IMR-90 (cell line): ENCODE results near the gene CRYGN. TPM values are rescaled to one million over a fixed set of nuclear protein-coding genes. Genes with fewer than 3 reads are reported as not detected.

ENCODE experiments used
- ATAC-seq: fragments of 200-7000 bp; cut with Tn5 transposase; 2 replicates; pipeline ENCODE4 v1.9.1; 2020; ENCODE audit warnings: low read depth, mild to moderate bottlenecking, moderate library complexity
- Bru-seq: library from RNA; stranded (reverse); fragments of 400-500 nt; gene quantifications from one replicate; lab custom pipeline; 2021; lab: Mats Ljungman, UMichigan
- BruChase-seq, 2 experiments: library from RNA; stranded (reverse); fragments of 400-500 nt; gene quantifications; one replicate each; lab custom pipeline; 2021; lab: Mats Ljungman, UMichigan
- BruUV-seq: library from RNA; stranded (reverse); fragments of 400-500 nt; replicated peaks from 2 replicates; lab custom pipeline; 2021; lab: Mats Ljungman, UMichigan
- CTCF ChIA-PET: fragments of 300-600 bp; formaldehyde crosslinking; extraction: SDS; loops from one replicate; lab custom pipeline; 2021; ENCODE audit warnings: antibody characterized with exemption; lab: Yijun Ruan, JAX
- POLR2A ChIA-PET: fragments of 300-600 bp; sonication (Branson Sonifier 250); formaldehyde crosslinking; loops from one replicate; lab custom pipeline; 2022; ENCODE audit warnings: antibody characterized with exemption; ENCODE audit not compliant: unreplicated experiment; lab: Charles Lee
- DNase-seq: peaks from one replicate; pipeline ENCODE4 v3.0.0; 2013
- H2AFZ ChIP-seq: replicated peaks from 2 replicates; pipeline ENCODE3; 2013; ENCODE audit warnings: low read length, mild to moderate bottlenecking; ENCODE audit not compliant: poor library complexity
- H2AK5ac ChIP-seq: 2 replicates; pipeline ENCODE4 v1.6.1; 2013; ENCODE audit warnings: low read depth, low read length, inconsistent platforms
- H2AK9ac ChIP-seq: replicated peaks from 2 replicates; pipeline ENCODE3; 2013; ENCODE audit warnings: mild to moderate bottlenecking, low read depth, low read length, moderate library complexity; ENCODE audit not compliant: poor library complexity
- H2BK120ac ChIP-seq: 2 replicates; pipeline ENCODE4 v1.6.1; 2013; ENCODE audit warnings: low read depth, low read length, inconsistent platforms
- H2BK15ac ChIP-seq: 3 replicates; pipeline ENCODE4 v1.6.1; 2013; ENCODE audit warnings: low read depth, low read length, inconsistent platforms
- H2BK20ac ChIP-seq: 2 replicates; pipeline ENCODE4 v1.6.1; 2013; ENCODE audit warnings: low read depth, mild to moderate bottlenecking, inconsistent platforms, low read length, moderate library complexity
- H2BK5ac ChIP-seq: 2 replicates; pipeline ENCODE4 v1.6.1; 2013; ENCODE audit warnings: mild to moderate bottlenecking, low read depth, low read length, inconsistent platforms; ENCODE audit not compliant: poor library complexity, severe bottlenecking
- H3K14ac ChIP-seq: replicated peaks from 2 replicates; pipeline ENCODE4 v1.6.1; 2013; ENCODE audit warnings: low read depth, low read length, inconsistent platforms
- H3K18ac ChIP-seq: 2 replicates; pipeline ENCODE4 v1.6.1; 2013; ENCODE audit warnings: low read depth, low read length, control low read depth
- H3K23ac ChIP-seq: 2 replicates; pipeline ENCODE4 v1.6.1; 2013; ENCODE audit warnings: low read depth, low read length, inconsistent platforms
- H3K27ac ChIP-seq: 2 replicates; pipeline ENCODE4 v1.5.1; 2013; ENCODE audit warnings: mild to moderate bottlenecking, control low read depth, low read length; ENCODE audit not compliant: insufficient read depth
- H3K27me3 ChIP-seq: 2 replicates; pipeline ENCODE4 v1.6.1; 2013; ENCODE audit warnings: low read length; ENCODE audit not compliant: control insufficient read depth, insufficient read depth
- H3K36me3 ChIP-seq: 2 replicates; pipeline ENCODE4 v1.6.1; 2013; ENCODE audit warnings: low read length, mixed read lengths; ENCODE audit not compliant: control insufficient read depth, insufficient read depth
- H3K4ac ChIP-seq: 2 replicates; pipeline ENCODE4 v1.6.1; 2013; ENCODE audit warnings: low read depth, low read length, inconsistent platforms
- H3K4me1 ChIP-seq: 2 replicates; pipeline ENCODE4 v1.6.1; 2013; ENCODE audit warnings: low read length, mixed read lengths; ENCODE audit not compliant: control insufficient read depth, insufficient read depth
- H3K4me2 ChIP-seq: 2 replicates; pipeline ENCODE4 v1.6.1; 2013; ENCODE audit warnings: low read depth, mild to moderate bottlenecking, control low read depth, low read length, moderate library complexity
- H3K4me3 ChIP-seq: 2 replicates; pipeline ENCODE4 v1.5.1; 2013; ENCODE audit warnings: low read depth, mild to moderate bottlenecking, control low read depth, low read length, moderate library complexity; ENCODE audit not compliant: insufficient read depth
- H3K56ac ChIP-seq: 2 replicates; pipeline ENCODE4 v1.6.1; 2013; ENCODE audit warnings: low read length, inconsistent platforms; ENCODE audit not compliant: insufficient read depth; ENCODE audit errors: extremely low read depth
- H3K79me1 ChIP-seq, 2 experiments: 2 replicates each; pipeline ENCODE4 v1.6.1; 2013; ENCODE audit warnings: low read length in 2 of 2, inconsistent platforms in 1 of 2, low read depth in 1 of 2
- H3K9ac ChIP-seq: 2 replicates; pipeline ENCODE4 v1.6.1; 2013; ENCODE audit warnings: low read depth, low read length, control low read depth
- H3K9me1 ChIP-seq: 2 replicates; pipeline ENCODE4 v1.6.1; 2013; ENCODE audit warnings: low read length, inconsistent platforms; ENCODE audit not compliant: insufficient read depth
- H3K9me3 ChIP-seq: 2 replicates; pipeline ENCODE4 v1.6.1; 2013; ENCODE audit warnings: low read length; ENCODE audit not compliant: control insufficient read depth, insufficient read depth
- H4K20me1 ChIP-seq: 2 replicates; pipeline ENCODE4 v1.6.1; 2013; ENCODE audit warnings: low read length, inconsistent platforms; ENCODE audit not compliant: insufficient read depth
- H4K5ac ChIP-seq: 2 replicates; pipeline ENCODE4 v1.6.1; 2013; ENCODE audit warnings: mild to moderate bottlenecking, low read depth, low read length, control low read depth
- H4K8ac ChIP-seq, 2 experiments: 2 replicates each; pipeline ENCODE4 v1.6.1; 2013; ENCODE audit warnings: low read depth in 2 of 2, low read length in 2 of 2, control low read depth in 1 of 2, inconsistent platforms in 1 of 2
- H4K91ac ChIP-seq: 2 replicates; pipeline ENCODE4 v1.6.1; 2013; ENCODE audit warnings: low read depth, low read length, inconsistent platforms; ENCODE audit not compliant: insufficient read depth
- ELK1 ChIP-seq: fragments of 150-350 bp; IDR thresholded peaks from 2 replicates; pipeline ENCODE4 v1.6.1; 2016; ENCODE audit warnings: low read depth, mild to moderate bottlenecking, low read length, moderate library complexity, borderline replicate concordance
- WGBS, 2 experiments: methylation state at CpG; one replicate each; pipeline versions ENCODE4 v1.1.5 to v1.1.7; 2013; ENCODE audit warnings: missing lambda C conversion rate in 2 of 2; ENCODE audit not compliant: insufficient read length in 1 of 2; ENCODE audit errors: extremely low coverage in 2 of 2; 5-methylcytosine and 5-hydroxymethylcytosine counted together
- dilution Hi-C: fragments of 300-500 bp; cut with HindIII; formaldehyde crosslinking; loops from one replicate; pipeline ENCODE4 v1.14.3; 2018; ENCODE audit warnings: low sequenced_read_pairs; ENCODE audit not compliant: unreplicated experiment
- in situ Hi-C: fragments of 300-500 bp; cut with MboI; formaldehyde crosslinking; loops from 3 replicates; pipeline ENCODE4 v1.14.3; 2019; ENCODE audit warnings: low sequenced_read_pairs, inconsistent platforms, mixed read lengths
- intact Hi-C: fragments of 100-400 bp; cut with micrococcal nuclease; formaldehyde crosslinking; loops from 2 replicates; pipeline ENCODE4 v1.10.0; 2022
- long read RNA-seq: library from polyadenylated mRNA; unstranded; transcript quantifications from one replicate; pipeline ENCODE4 v2.0.0, GENCODE V29; 2021; ENCODE audit not compliant: unreplicated experiment
- polyA plus RNA-seq, 3 experiments: library from polyadenylated mRNA; depleted of rRNA; stranded (reverse); fragments of >200 nt; gene quantifications; 2 replicates each; pipeline ENCODE4 v1.2.3, GENCODE V29; 2012; ENCODE audit warnings: low replicate concordance in 1 of 3
- total RNA-seq: library from RNA; depleted of rRNA; stranded (reverse); fragments of >200 nt; gene quantifications from 2 replicates; pipeline ENCODE4 v1.2.3, GENCODE V29; 2012; rRNA removed

The CRYGN gene
- total RNA-seq: not detected in 2 replicates
- polyA plus RNA-seq (2012; rRNA removed): not detected in 2 replicates
- polyA plus RNA-seq (2012; cell fraction: cytosol; rRNA removed): not detected in 2 replicates
- polyA plus RNA-seq (2012; cell fraction: nucleus; rRNA removed; ENCODE audit: low replicate concordance): 0.12 and 0.14 TPM in 2 replicates
- Bru-seq, nascent RNA: percentile 14 among the genes with signal in this experiment
- percentile 18 among the genes with signal in this experiment for BruChase-seq, experiment 1, labeled RNA remaining after a 6-hour chase
- BruChase-seq, experiment 2, labeled RNA remaining after a 2-hour chase: percentile 24 among the genes with signal in this experiment
- long read RNA-seq: 0 reads

- ATAC-seq (no peak; the same call in 1 of the 2 replicates), DNase-seq (no peak)
- CTCF ChIA-PET: interaction anchor here (0.6 to 0.8 kb wide), 2 partner anchors 72 to 83 kb away, joined by 3 read pairs; no protein-coding TSS in a partner anchor
These were observed at the start of gene CRYGN for GRCh38 chr7:151439855-151440798. CRYGN (minus strand) TSS chr7:151440141; CDS start chr7:151439917, 224 bp downstream.

More at GRCh38 chr7:151439855-151440798, at the start of gene CRYGN:
- H2BK20ac ChIP-seq: no peak within 1 kb of the TSS
- no peaks in the 10 kb centered on the region for H3K9me1 ChIP-seq
- no peak within 1 kb of the TSS for H3K56ac ChIP-seq
- no peak within 1 kb of the TSS; the same call in 1 of the 2 replicates for H3K18ac ChIP-seq
- H3K4ac ChIP-seq: no peak within 1 kb of the TSS
- no peaks in the 10 kb centered on the region for H3K36me3 ChIP-seq
- H3K27me3 ChIP-seq: peaks cover 17% of the 10 kb centered on the region
- dilution Hi-C loops (no loop called here), in situ Hi-C loops (no loop called here), intact Hi-C loops (no loop called here)
- no peak within 1 kb of the TSS for H2AK9ac ChIP-seq
- H2BK5ac ChIP-seq: no peak within 1 kb of the TSS
- no peaks in the 10 kb centered on the region for H3K79me1 ChIP-seq
- H3K4me3 ChIP-seq: no peak within 1 kb of the TSS
- no peak for TF ChIP-seq ELK1
- 43% methylated on average over 7 of the region's 51 CpGs; no CpG with 5 or more reads in 1 of the 2 experiments for WGBS, 2 experiments
- no TSS peak for BruUV-seq
- H4K8ac ChIP-seq: no peak within 1 kb of the TSS
- H2BK120ac ChIP-seq: no peak within 1 kb of the TSS
- no peak within 1 kb of the TSS for H3K9ac ChIP-seq
- no peaks in the 10 kb centered on the region for H4K20me1 ChIP-seq
- no peak within 1 kb of the TSS for H3K14ac ChIP-seq
- H3K4me1 ChIP-seq: peaks cover 6% of the 10 kb centered on the region; the same call in 1 of the 2 replicates
- no peak within 1 kb of the TSS for H2BK15ac ChIP-seq
- POLR2A ChIA-PET: no interaction called here
- H3K9me3 ChIP-seq: no peaks in the 10 kb centered on the region
- no peak within 1 kb of the TSS for H4K91ac ChIP-seq
- H3K4me2 ChIP-seq: peak within 1 kb of the TSS; percentile 43; the same call in 1 of the 2 replicates
- H4K5ac ChIP-seq: no peak within 1 kb of the TSS; the same call in 1 of the 2 replicates
- no peak within 1 kb of the TSS for H3K27ac ChIP-seq
- no peak within 1 kb of the TSS for H2AK5ac ChIP-seq
- no peak within 1 kb of the TSS for H3K23ac ChIP-seq
- peak within 1 kb of the TSS; percentile 81 for H2AFZ ChIP-seq
